ENCODE measurements around the gene LGR5.

LGR5 gene

DNA sequence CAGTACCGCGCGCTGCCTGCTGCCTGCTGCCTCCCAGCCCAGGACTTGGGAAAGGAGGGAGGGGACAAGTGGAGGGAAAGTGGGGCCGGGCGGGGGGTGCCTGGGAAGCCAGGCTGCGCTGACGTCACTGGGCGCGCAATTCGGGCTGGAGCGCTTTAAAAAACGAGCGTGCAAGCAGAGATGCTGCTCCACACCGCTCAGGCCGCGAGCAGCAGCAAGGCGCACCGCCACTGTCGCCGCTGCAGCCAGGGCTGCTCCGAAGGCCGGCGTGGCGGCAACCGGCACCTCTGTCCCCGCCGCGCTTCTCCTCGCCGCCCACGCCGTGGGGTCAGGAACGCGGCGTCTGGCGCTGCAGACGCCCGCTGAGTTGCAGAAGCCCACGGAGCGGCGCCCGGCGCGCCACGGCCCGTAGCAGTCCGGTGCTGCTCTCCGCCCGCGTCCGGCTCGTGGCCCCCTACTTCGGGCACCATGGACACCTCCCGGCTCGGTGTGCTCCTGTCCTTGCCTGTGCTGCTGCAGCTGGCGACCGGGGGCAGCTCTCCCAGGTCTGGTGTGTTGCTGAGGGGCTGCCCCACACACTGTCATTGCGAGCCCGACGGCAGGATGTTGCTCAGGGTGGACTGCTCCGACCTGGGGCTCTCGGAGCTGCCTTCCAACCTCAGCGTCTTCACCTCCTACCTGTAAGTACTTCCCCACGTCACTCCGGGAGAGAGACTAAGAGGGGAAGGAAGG, at the start of gene LGR5:
LGR5 (plus strand) TSS at position 186 of the 732 bp plus-strand sequence; CDS start at position 469, 283 bp downstream.
- no peak for DNase-seq (ENCODE audit: low read depth)

GRCh38 chr12:71392521-71393145, 47.0 kb upstream of the LGR5 start:
- DNase-seq (ENCODE audit: low read depth): no peak

DNA sequence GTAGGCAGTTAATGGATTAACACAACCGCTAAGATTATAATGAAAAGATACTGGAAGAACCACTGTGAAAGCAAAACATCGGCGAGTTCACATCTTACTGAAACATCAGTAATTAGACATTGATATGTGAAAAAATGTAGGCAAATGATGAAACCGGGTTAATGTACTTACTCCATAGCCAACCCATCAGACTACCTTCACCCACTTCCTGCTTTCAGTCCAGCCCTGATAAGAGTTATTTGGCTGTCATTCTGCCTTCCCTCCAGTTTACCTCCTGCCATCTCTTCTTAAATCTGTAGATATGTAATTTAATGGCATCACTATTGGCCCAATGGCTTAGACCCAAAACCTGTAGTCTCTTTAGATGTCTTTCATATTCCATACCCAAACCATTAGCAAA, 46.0 kb upstream of the LGR5 start:
- no peak for DNase-seq (ENCODE audit: low read depth)

DNA sequence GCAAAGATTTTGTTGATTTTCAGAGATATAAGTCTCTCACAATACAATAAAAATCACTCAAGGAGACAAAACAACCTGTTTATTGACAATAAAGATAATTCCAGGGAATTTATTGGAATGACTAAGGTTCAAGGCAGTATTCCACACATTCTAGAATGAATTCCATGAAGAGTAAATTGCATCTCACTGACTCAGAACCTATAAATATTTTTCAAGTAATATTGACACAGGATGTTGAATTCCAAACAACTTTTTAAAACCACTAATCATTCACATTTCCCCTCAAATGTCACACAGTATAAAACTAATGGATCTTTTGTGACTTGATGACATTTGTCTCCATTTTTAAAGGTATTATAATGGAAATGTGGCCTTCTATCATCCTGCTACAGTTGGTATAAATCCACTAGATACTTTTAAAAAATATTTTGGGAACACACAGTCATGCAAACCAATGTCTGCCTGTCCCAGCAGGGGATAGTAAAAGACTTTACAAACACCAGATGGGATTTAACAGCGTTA, 42.1 kb upstream of the LGR5 start:
- DNase-seq (ENCODE audit: low read depth): no peak

GRCh38 chr12:71399197-71399596, 40.4 kb upstream of the LGR5 start:
- DNase-seq (ENCODE audit: low read depth): no peak

DNA sequence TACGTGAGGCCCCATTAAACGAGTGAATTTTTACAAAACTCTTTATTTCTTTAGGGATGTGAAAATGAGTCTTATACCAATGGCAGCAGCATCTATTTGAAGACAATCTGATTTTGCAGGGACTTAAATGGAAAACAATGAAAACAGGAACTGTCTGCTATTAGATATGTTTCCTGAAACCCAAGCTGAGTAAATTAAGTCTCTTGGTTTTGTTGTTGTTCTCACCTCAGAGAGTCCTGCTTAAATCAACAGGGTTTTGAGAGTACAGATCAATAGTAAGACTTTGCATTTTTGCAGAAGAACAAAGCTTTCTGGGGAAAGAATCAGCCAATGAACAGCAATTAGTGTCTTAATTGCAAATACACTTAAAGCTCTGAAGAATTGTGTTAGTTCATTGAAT, 39.1 kb upstream of the LGR5 start:
- DNase-seq (ENCODE audit: low read depth): no peak

- DNase-seq (ENCODE audit: low read depth): no peak
Measured at GRCh38 chr12:71405884-71406283, 33.7 kb upstream of the LGR5 start.

DNA sequence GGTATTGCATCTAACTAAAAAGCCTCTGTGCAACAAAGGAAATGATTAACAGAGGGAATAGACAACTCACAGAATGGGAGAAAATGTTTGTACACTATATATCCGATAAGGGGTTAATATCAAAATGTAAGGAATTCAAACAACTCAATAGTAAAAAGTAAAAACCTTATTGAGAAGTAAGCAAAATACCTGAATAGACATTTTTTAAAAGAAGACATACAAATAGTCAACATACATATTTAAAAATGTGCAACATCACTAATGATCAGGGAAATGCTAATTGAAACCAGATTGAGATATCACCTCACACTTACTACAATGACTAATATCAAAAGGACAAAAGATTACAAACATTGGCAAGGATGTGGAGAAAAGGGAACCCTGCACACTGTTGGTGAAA, 31.9 kb upstream of the LGR5 start:
- DNase-seq (ENCODE audit: low read depth): no peak

DNA sequence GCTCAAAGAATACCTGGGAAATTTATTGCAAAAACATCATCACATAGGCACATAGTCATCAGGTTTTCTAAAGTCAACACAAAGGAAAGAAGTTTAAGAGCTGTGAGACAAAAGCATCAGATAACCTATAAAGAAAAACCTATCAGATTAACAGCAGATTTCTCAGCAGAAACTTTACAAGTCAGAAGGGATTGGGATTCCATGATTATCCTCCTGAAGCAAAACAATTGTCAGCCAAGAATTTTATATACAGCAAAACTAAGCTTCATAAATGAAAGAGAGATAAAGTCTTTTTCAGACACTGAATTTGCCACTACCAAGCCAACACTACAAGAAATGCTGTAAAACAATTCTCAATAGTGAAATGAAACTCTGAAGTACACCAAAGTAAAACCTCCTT, 28.8 kb upstream of the LGR5 start:
- DNase-seq (ENCODE audit: low read depth): no peak

GRCh38 chr12:71411635-71412034, 28.0 kb upstream of the LGR5 start:
- DNase-seq (ENCODE audit: low read depth): no peak

- no peak for DNase-seq (ENCODE audit: low read depth)
Measured at GRCh38 chr12:71415336-71416231, 24.0 kb upstream of the LGR5 start.

GRCh38 chr12:71417181-71417580, 22.4 kb upstream of the LGR5 start:
- no peak for DNase-seq (ENCODE audit: low read depth)

- DNase-seq (ENCODE audit: low read depth): no peak
Measured at GRCh38 chr12:71420775-71421406, 18.7 kb upstream of the LGR5 start.

GRCh38 chr12:71425568-71426299, 13.9 kb upstream of the LGR5 start:
- no peak for DNase-seq (ENCODE audit: low read depth)

GRCh38 chr12:71426300-71427047, 13.1 kb upstream of the LGR5 start:
- no peak for DNase-seq (ENCODE audit: low read depth)

- DNase-seq (ENCODE audit: low read depth): no peak
Measured at GRCh38 chr12:71430756-71431155, 8.8 kb upstream of the LGR5 start.

GRCh38 chr12:71431991-71432390, 7.6 kb upstream of the LGR5 start:
- DNase-seq (ENCODE audit: low read depth): no peak

GRCh38 chr12:71432936-71433335, 6.7 kb upstream of the LGR5 start:
- no peak for DNase-seq (ENCODE audit: low read depth)

GRCh38 chr12:71436696-71437095, 2.9 kb upstream of the LGR5 start:
- no peak for DNase-seq (ENCODE audit: low read depth)

- no peak for DNase-seq (ENCODE audit: low read depth)
Measured at GRCh38 chr12:71438670-71439361, 782 bp upstream of the LGR5 start.

Data from stimulated activated CD8-positive, alpha-beta memory T cell treated with anti-CD3 and anti-CD28 coated beads, Interleukin-15, amount 100 ng/mL, for 24 hours (primary cell).